HG03159 (cell line): ENCODE results near the gene TDRD12.

Experiments used
- ATAC-seq: cut with Tn5 transposase; IDR thresholded peaks from one replicate; pipeline ENCODE4 v1.9.1; 2021; ENCODE audit warnings: mild to moderate bottlenecking, moderate library complexity; ENCODE audit not compliant: unreplicated experiment

Gene TDRD12

GRCh38 chr19:32719611-32720059 lies at the start of gene TDRD12:
TSS of gene TDRD12 (plus strand) at chr19:32719767. CDS start at chr19:32720073, 306 bp downstream.
- no peak for ATAC-seq

GRCh38 chr19:32671883-32672593 lies 47.5 kb upstream of the TDRD12 start:
- no peak for ATAC-seq

- no peak for ATAC-seq
Observed at GRCh38 chr19:32672841-32673240, 46.7 kb upstream of the TDRD12 start.

- no peak for ATAC-seq
Observed at GRCh38 chr19:32673573-32673972, 46.0 kb upstream of the TDRD12 start.

- no peak for ATAC-seq
Observed at GRCh38 chr19:32674153-32674930, 45.2 kb upstream of the TDRD12 start.

GRCh38 chr19:32674931-32675719 lies 44.4 kb upstream of the TDRD12 start, which contains the start of gene ANKRD27:
TSS of gene ANKRD27 (minus strand) at chr19:32675180. CDS start at chr19:32659015, 16,165 bp downstream.
- peak; percentile 97 for ATAC-seq

- ATAC-seq, result no peak
Observed at GRCh38 chr19:32675720-32676185, 43.8 kb upstream of the TDRD12 start, which contains the start of gene RGS9BP. TSS of gene RGS9BP (plus strand) at chr19:32675848. CDS start at chr19:32676264, 416 bp downstream.

GRCh38 chr19:32676186-32676894 lies 43.2 kb upstream of the TDRD12 start:
- no peak for ATAC-seq

GRCh38 chr19:32676895-32677359 lies 42.6 kb upstream of the TDRD12 start:
- no peak for ATAC-seq

GRCh38 chr19:32677657-32678056 lies 41.9 kb upstream of the TDRD12 start:
- ATAC-seq, result no peak

- ATAC-seq, result no peak
Observed at GRCh38 chr19:32680986-32681385, 38.6 kb upstream of the TDRD12 start.

- ATAC-seq, result no peak
Observed at GRCh38 chr19:32682317-32682716, 37.2 kb upstream of the TDRD12 start.

- no peak for ATAC-seq
Observed at GRCh38 chr19:32686847-32687475, 32.6 kb upstream of the TDRD12 start.

GRCh38 chr19:32687681-32688080 lies 31.9 kb upstream of the TDRD12 start:
- ATAC-seq, result no peak

- ATAC-seq, result no peak
Observed at GRCh38 chr19:32688311-32688710, 31.3 kb upstream of the TDRD12 start.

GRCh38 chr19:32691291-32691951 lies 28.1 kb upstream of the TDRD12 start, which contains the start of gene NUDT19:
TSS of gene NUDT19 (plus strand) at chr19:32691821. CDS start at chr19:32691961, 140 bp downstream.
- ATAC-seq, result peak; percentile 90

- ATAC-seq, result peak; percentile 57
Observed at GRCh38 chr19:32691952-32692726, 27.4 kb upstream of the TDRD12 start.

- peak; percentile 8 for ATAC-seq
Observed at GRCh38 chr19:32692727-32693061, 26.9 kb upstream of the TDRD12 start.
